BLaER1 (cell line): ENCODE results near the gene ABCG1.

Experiments used
- H3K27ac ChIP-seq: shearing (Covaris generic); formaldehyde crosslinking; 2 replicates; pipeline ENCODE4 v1.8.1; 2022
- H3K27me3 ChIP-seq: shearing (Covaris generic); formaldehyde crosslinking; 2 replicates; pipeline ENCODE4 v1.8.1; 2022
- H3K36me3 ChIP-seq: shearing (Covaris generic); formaldehyde crosslinking; 2 replicates; pipeline ENCODE4 v1.8.1; 2022
- H3K4me1 ChIP-seq: shearing (Covaris generic); formaldehyde crosslinking; 2 replicates; pipeline ENCODE4 v1.8.1; 2022
- H3K4me2 ChIP-seq: shearing (Covaris generic); formaldehyde crosslinking; 2 replicates; pipeline ENCODE4 v1.8.1; 2022
- H3K4me3 ChIP-seq: shearing (Covaris generic); formaldehyde crosslinking; 2 replicates; pipeline ENCODE4 v1.8.1; 2022
- H3K9ac ChIP-seq: shearing (Covaris generic); formaldehyde crosslinking; 2 replicates; pipeline ENCODE4 v1.8.1; 2022
- H3K9me3 ChIP-seq: shearing (Covaris generic); formaldehyde crosslinking; 2 replicates; pipeline ENCODE4 v1.8.1; 2022
- H4K20me1 ChIP-seq: shearing (Covaris generic); formaldehyde crosslinking; 2 replicates; pipeline ENCODE4 v1.8.1; 2022
- Cebpa-rat ChIP-seq: shearing (Covaris generic); IDR thresholded peaks from 2 replicates; pipeline ENCODE4 v1.8.1; 2022

ABCG1 gene

DNA sequence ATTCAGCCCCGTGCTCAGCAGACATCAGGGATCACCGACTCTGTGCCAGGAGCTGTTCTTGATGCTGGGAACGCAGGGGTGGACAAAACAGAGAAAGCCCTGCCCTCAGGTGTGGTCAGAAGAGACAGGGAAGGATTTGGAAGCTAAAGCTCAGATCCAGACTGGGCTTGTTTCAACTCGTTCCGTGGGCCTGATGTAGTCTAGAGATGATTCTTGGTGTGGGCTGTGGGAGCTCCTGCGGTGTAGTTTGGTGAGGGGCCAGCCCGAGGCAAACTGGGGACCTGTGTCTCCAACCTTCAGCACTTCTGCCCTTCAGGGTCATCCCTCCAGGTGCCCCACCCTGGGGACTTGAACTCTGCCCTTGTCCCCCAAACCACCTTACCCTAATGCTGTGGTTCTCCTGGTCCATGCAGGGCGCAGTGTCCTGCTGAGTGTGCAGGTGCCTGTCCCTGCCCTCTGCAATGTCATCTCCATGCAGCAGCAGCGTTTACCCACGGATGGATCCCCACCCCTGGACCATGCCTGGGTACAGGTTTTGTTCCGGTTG, 17.3 kb upstream of the ABCG1 start:
- Histone ChIP-seq H3K9me3 (no peaks in the 10 kb centered on the region), H3K4me1 (peaks cover 30% of the 10 kb centered on the region), H3K4me2 (peak overlapping the region; percentile 48; the same call in 1 of the 2 replicates), H3K36me3 (no peaks in the 10 kb centered on the region), H3K9ac (no peak overlapping the region), H4K20me1 (no peaks in the 10 kb centered on the region), H3K27ac (no peak overlapping the region), H3K4me3 (no peak overlapping the region), H3K27me3 (no peaks in the 10 kb centered on the region)
- no peak for TF ChIP-seq Cebpa-rat

- Histone ChIP-seq H3K27me3 (no peaks in the 10 kb centered on the region), H3K4me2 (peak overlapping the region; percentile 48), H3K4me3 (no peak overlapping the region), H4K20me1 (no peaks in the 10 kb centered on the region), H3K27ac (no peak overlapping the region), H3K36me3 (no peaks in the 10 kb centered on the region), H3K4me1 (peaks cover 30% of the 10 kb centered on the region), H3K9me3 (no peaks in the 10 kb centered on the region), H3K9ac (no peak overlapping the region)
- TF ChIP-seq Cebpa-rat, result no peak
Measured at GRCh38 chr21:42202321-42202720, 16.6 kb upstream of the ABCG1 start.

- Histone ChIP-seq H3K27me3 (no peaks in the 10 kb centered on the region), H3K9me3 (no peaks in the 10 kb centered on the region), H3K9ac (no peak overlapping the region), H3K4me2 (no peak overlapping the region), H4K20me1 (no peaks in the 10 kb centered on the region), H3K4me1 (peaks cover 30% of the 10 kb centered on the region), H3K36me3 (no peaks in the 10 kb centered on the region), H3K27ac (no peak overlapping the region), H3K4me3 (no peak overlapping the region)
- TF ChIP-seq Cebpa-rat, result no peak
Measured at GRCh38 chr21:42203321-42203720, 15.6 kb upstream of the ABCG1 start.

DNA sequence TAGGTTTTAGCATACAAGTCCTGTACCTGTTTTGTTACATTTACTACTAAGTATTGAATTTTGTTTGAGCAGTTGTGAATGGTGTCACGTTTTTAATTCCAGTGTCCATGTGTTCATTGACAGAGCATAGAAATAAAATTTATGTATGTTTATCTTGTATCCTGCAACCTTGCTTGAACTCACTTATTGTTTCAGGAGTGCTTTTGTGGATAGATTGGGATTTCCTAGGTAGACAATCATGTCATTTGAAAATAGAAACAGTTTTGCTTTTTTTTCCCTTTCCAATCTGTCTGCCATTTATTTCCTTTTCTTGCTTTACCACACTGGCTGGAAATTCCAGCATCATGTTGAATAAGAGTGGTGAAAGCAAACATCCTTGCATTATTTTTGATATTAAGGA, 15.0 kb upstream of the ABCG1 start:
- Histone ChIP-seq H3K9ac (no peak overlapping the region), H3K36me3 (no peaks in the 10 kb centered on the region), H3K4me1 (peaks cover 27% of the 10 kb centered on the region), H3K9me3 (no peaks in the 10 kb centered on the region), H4K20me1 (no peaks in the 10 kb centered on the region), H3K4me2 (no peak overlapping the region), H3K27ac (no peak overlapping the region), H3K4me3 (no peak overlapping the region), H3K27me3 (no peaks in the 10 kb centered on the region)
- TF ChIP-seq Cebpa-rat, result no peak

DNA sequence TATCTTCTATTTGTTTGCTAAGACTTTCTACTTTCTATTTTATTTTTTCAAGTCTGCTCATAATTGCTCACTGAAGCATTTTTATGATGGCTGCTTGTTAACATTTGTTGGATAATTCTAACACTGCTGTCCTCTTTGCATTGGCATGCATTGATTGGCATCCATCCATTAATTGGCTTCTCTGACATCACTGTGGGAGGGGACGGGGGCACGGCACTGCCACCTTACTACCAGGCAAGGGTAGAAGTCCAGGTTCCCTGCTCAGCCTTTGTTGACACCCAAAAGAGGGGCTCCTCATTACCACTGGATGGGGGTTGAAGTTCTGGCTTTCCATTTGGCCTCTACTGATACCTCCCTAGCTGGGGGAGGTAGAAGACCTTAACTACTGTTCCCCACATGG, 11.5 kb upstream of the ABCG1 start:
- H3K9ac ChIP-seq, result no peak overlapping the region
- H3K27ac ChIP-seq, result no peak overlapping the region
- TF ChIP-seq Cebpa-rat, result no peak
- H3K4me1 ChIP-seq, result peaks cover 4% of the 10 kb centered on the region
- H3K9me3 ChIP-seq, result no peaks in the 10 kb centered on the region
- H4K20me1 ChIP-seq, result no peaks in the 10 kb centered on the region
- H3K27me3 ChIP-seq, result no peaks in the 10 kb centered on the region
- no peaks in the 10 kb centered on the region for H3K36me3 ChIP-seq
- H3K4me3 ChIP-seq, result no peak overlapping the region
- H3K4me2 ChIP-seq, result no peak overlapping the region

GRCh38 chr21:42208036-42208435, 10.9 kb upstream of the ABCG1 start:
- Histone ChIP-seq H3K27ac (no peak overlapping the region), H3K9me3 (no peaks in the 10 kb centered on the region), H3K36me3 (no peaks in the 10 kb centered on the region), H3K4me1 (no peaks in the 10 kb centered on the region), H3K27me3 (no peaks in the 10 kb centered on the region), H3K4me2 (no peak overlapping the region), H3K4me3 (no peak overlapping the region), H3K9ac (no peak overlapping the region), H4K20me1 (no peaks in the 10 kb centered on the region)
- TF ChIP-seq Cebpa-rat, result no peak

DNA sequence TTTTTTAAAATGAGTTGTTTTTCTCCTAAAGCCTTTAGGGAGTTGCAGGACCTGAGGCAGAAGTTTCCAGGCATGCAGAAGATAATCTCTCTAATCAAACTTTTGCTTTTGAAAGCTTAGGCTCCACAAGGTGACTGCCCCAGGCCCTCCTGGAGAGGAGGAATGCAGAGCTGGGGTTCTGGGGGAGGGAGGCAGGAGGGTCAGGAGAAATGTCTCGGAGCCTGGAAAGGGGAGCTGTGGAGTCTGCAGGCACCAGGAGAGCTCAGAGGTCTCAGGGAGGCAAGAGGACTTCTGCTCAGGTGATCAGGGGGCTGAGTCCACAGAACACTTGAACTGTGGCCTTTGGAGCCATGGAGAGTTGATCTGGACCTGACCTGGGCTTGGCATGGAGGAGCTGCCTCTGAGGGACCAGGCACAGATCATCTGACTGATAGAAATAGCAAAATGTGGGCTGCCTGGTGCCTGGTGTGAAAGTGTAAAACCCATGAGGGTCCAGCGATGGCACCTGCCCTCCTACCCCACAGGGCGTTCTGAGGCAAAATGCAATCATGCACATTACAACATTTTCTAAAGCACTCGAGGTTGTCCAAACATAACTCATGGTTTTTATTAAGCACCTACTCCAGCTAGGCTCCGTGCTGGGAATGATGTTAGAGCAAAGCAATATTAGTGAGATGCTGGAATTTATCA, 10.0 kb upstream of the ABCG1 start:
- no peaks in the 10 kb centered on the region for H3K27me3 ChIP-seq
- H3K4me2 ChIP-seq, result no peak overlapping the region
- no peak overlapping the region for H3K27ac ChIP-seq
- no peak overlapping the region for H3K4me3 ChIP-seq
- H3K9ac ChIP-seq, result no peak overlapping the region
- TF ChIP-seq Cebpa-rat, result no peak
- H3K4me1 ChIP-seq, result no peaks in the 10 kb centered on the region
- no peaks in the 10 kb centered on the region for H3K9me3 ChIP-seq
- H3K36me3 ChIP-seq, result no peaks in the 10 kb centered on the region
- H4K20me1 ChIP-seq, result no peaks in the 10 kb centered on the region

DNA sequence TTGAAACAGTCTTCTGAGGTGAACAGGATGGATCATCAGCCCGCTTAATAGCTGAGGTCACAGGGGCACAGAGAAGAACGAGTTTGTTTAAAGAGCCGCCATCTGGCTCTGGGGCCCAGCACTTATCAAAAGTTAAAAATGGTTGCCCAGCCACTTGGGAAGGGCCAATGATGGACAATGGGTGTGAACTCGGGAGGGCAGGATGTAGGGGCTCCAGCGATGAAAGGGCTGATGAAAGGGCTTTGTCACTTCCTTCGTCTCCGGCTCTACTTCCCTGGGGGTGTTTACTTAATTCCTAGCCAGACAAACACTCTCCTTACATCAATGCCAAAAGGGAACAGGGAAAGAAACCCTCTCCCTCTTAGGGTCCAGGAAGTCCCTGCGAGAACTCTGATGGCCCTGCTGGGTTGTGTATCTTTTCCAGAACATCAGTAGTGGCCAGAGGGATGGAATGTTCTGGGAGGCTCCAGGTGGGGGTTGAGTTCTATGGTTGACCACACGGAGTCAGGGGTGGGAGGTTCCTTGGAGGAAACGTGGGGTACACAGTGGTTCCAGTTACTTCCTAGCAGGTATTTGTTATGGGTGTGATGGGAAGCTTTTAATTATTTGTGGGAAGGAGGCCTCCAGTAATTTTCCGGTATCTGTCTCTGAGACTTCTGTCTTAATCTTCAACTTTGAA, 9.0 kb upstream of the ABCG1 start:
- Histone ChIP-seq H3K27ac (no peak overlapping the region), H3K27me3 (no peaks in the 10 kb centered on the region), H4K20me1 (no peaks in the 10 kb centered on the region), H3K4me2 (no peak overlapping the region), H3K36me3 (no peaks in the 10 kb centered on the region), H3K9ac (no peak overlapping the region), H3K4me1 (no peaks in the 10 kb centered on the region), H3K9me3 (0 out of 2 replicates have a peak, but pooled peaks cover under 1% of the 10 kb centered on the region), H3K4me3 (no peak overlapping the region)
- TF ChIP-seq Cebpa-rat, result no peak

- Histone ChIP-seq H3K4me2 (no peak overlapping the region), H3K9ac (no peak overlapping the region), H3K4me3 (no peak overlapping the region), H4K20me1 (no peaks in the 10 kb centered on the region), H3K27ac (no peak overlapping the region), H3K36me3 (no peaks in the 10 kb centered on the region), H3K4me1 (no peaks in the 10 kb centered on the region), H3K27me3 (no peaks in the 10 kb centered on the region), H3K9me3 (peaks cover 24% of the 10 kb centered on the region)
- TF ChIP-seq Cebpa-rat, result no peak
Measured at GRCh38 chr21:42212266-42212665, 6.7 kb upstream of the ABCG1 start.

GRCh38 chr21:42213082-42213774, 5.7 kb upstream of the ABCG1 start:
- Histone ChIP-seq H3K36me3 (no peaks in the 10 kb centered on the region), H3K27ac (no peak overlapping the region), H3K27me3 (peaks cover 4% of the 10 kb centered on the region; the same call in 1 of the 2 replicates), H3K9me3 (peaks cover 24% of the 10 kb centered on the region), H3K9ac (no peak overlapping the region), H3K4me1 (no peaks in the 10 kb centered on the region; the same call in 1 of the 2 replicates), H3K4me2 (no peak overlapping the region), H3K4me3 (no peak overlapping the region), H4K20me1 (no peaks in the 10 kb centered on the region)
- no peak for TF ChIP-seq Cebpa-rat
